Osteoblast (primary cell): ENCODE results near the gene FAM9C. TPM values are rescaled to one million over a fixed set of nuclear protein-coding genes. Genes with fewer than 3 reads are reported as not detected.
A peak's percentile ranks its signal among the peaks of the same experiment; 100 is the strongest.

Experiments
- DNase-seq: peaks from one replicate; pipeline ENCODE4 v3.0.0; 2011; ENCODE audit warnings: low spot score, mixed read lengths; ENCODE audit not compliant: insufficient read length; ENCODE audit errors: missing footprints
- H2AFZ ChIP-seq: 2 replicates; pipeline ENCODE4 v1.6.0; 2011; ENCODE audit warnings: mild to moderate bottlenecking, low read length
- H3K27ac ChIP-seq: 2 replicates; pipeline ENCODE4 v1.5.1; 2011; ENCODE audit warnings: mild to moderate bottlenecking, low read depth, low read length, moderate library complexity
- H3K27me3 ChIP-seq: 2 replicates; pipeline ENCODE4 v1.6.0; 2012; ENCODE audit warnings: mild to moderate bottlenecking, control low read depth, inconsistent platforms, low read length, moderate library complexity; ENCODE audit not compliant: insufficient read depth
- H3K36me3 ChIP-seq: 2 replicates; pipeline ENCODE4 v1.5.1; 2011; ENCODE audit warnings: mild to moderate bottlenecking, low read length, control low read depth, moderate library complexity; ENCODE audit not compliant: insufficient read depth
- H3K4me1 ChIP-seq: 2 replicates; pipeline ENCODE4 v1.5.1; 2011; ENCODE audit warnings: mild to moderate bottlenecking, low read length, control low read depth, moderate library complexity; ENCODE audit not compliant: insufficient read depth
- H3K4me2 ChIP-seq: 2 replicates; pipeline ENCODE4 v1.6.0; 2011; ENCODE audit warnings: mild to moderate bottlenecking, low read length; ENCODE audit not compliant: insufficient read depth
- H3K4me3 ChIP-seq: fragments of 200-600 bp; sonication (generic); 3 replicates; pipeline ENCODE4 v1.5.1; 2012; ENCODE audit warnings: mild to moderate bottlenecking, low read length, inconsistent platforms; ENCODE audit not compliant: insufficient read depth
- H3K79me2 ChIP-seq: 2 replicates; pipeline ENCODE4 v1.6.0; 2012; ENCODE audit warnings: mild to moderate bottlenecking, low read length, control low read depth, inconsistent platforms; ENCODE audit not compliant: insufficient read depth
- H3K9me3 ChIP-seq: 2 replicates; pipeline ENCODE4 v1.5.1; 2011; ENCODE audit warnings: low read depth, low read length, control low read depth
- H4K20me1 ChIP-seq: 2 replicates; pipeline ENCODE4 v1.6.0; 2012; ENCODE audit warnings: mild to moderate bottlenecking, low read length, control low read depth; ENCODE audit not compliant: insufficient read depth
- CTCF ChIP-seq: IDR thresholded peaks from 2 replicates; pipeline ENCODE4 v1.5.1; 2011; ENCODE audit warnings: mild to moderate bottlenecking, low read depth, low read length, moderate library complexity; ENCODE audit errors: extremely low read depth
- total RNA-seq: library from RNA; depleted of rRNA; stranded (reverse); fragments of >200 nt; gene quantifications from 2 replicates; pipeline ENCODE4 v1.2.3, GENCODE V29; 2012

FAM9C gene
- total RNA-seq, 1 donor = not detected

- H3K36me3 ChIP-seq = no peaks in the 10 kb centered on the region
- H3K4me2 ChIP-seq = no peak overlapping the region
- TF ChIP-seq CTCF = no peak
- no peaks in the 10 kb centered on the region for H4K20me1 ChIP-seq
- no peak overlapping the region for H2AFZ ChIP-seq
- H3K4me1 ChIP-seq = peaks cover 18% of the 10 kb centered on the region
- H3K9me3 ChIP-seq = no peaks in the 10 kb centered on the region
- H3K27ac ChIP-seq = no peak overlapping the region
- no peak for DNase-seq
- no peak overlapping the region for H3K4me3 ChIP-seq
- H3K27me3 ChIP-seq = no peaks in the 10 kb centered on the region
- H3K79me2 ChIP-seq = no peaks in the 10 kb centered on the region
Measured at GRCh38 chrX:13033193-13033592, 11.2 kb downstream of the FAM9C start.

- Histone ChIP-seq H3K4me1 (peaks cover 18% of the 10 kb centered on the region), H4K20me1 (no peaks in the 10 kb centered on the region), H3K36me3 (no peaks in the 10 kb centered on the region), H3K9me3 (no peaks in the 10 kb centered on the region), H3K4me3 (no peak overlapping the region), H3K27ac (peak overlapping the region; percentile 69), H3K27me3 (no peaks in the 10 kb centered on the region), H3K4me2 (peak overlapping the region; percentile 70), H2AFZ (peak overlapping the region; percentile 1), H3K79me2 (no peaks in the 10 kb centered on the region)
- no peak for DNase-seq
- TF ChIP-seq CTCF = no peak
Measured at GRCh38 chrX:13029887-13030771, 14.3 kb downstream of the FAM9C start.

GRCh38 chrX:13029637-13029886 lies 14.9 kb downstream of the FAM9C start:
- Histone ChIP-seq H2AFZ (peak overlapping the region; percentile 78), H3K27me3 (no peaks in the 10 kb centered on the region), H3K27ac (peak overlapping the region; percentile 69), H3K79me2 (no peaks in the 10 kb centered on the region), H3K4me2 (peak overlapping the region; percentile 70), H3K4me1 (peaks cover 18% of the 10 kb centered on the region), H4K20me1 (no peaks in the 10 kb centered on the region), H3K9me3 (no peaks in the 10 kb centered on the region), H3K4me3 (peak overlapping the region; percentile 33), H3K36me3 (no peaks in the 10 kb centered on the region)
- TF ChIP-seq CTCF = no peak
- DNase-seq = no peak

- Histone ChIP-seq H3K4me3 (peak overlapping the region; percentile 33), H3K36me3 (no peaks in the 10 kb centered on the region), H4K20me1 (no peaks in the 10 kb centered on the region), H3K4me1 (peaks cover 18% of the 10 kb centered on the region), H3K27ac (peak overlapping the region; percentile 69), H3K79me2 (no peaks in the 10 kb centered on the region), H3K27me3 (no peaks in the 10 kb centered on the region), H2AFZ (peak overlapping the region; percentile 78), H3K9me3 (no peaks in the 10 kb centered on the region), H3K4me2 (peak overlapping the region; percentile 70)
- no peak for DNase-seq
- TF ChIP-seq CTCF = no peak
Measured at GRCh38 chrX:13028871-13029636, 15.4 kb downstream of the FAM9C start.
